ENCODE measurements around the gene ARGLU1.
A peak's percentile ranks its signal among the peaks of the same experiment; 100 is the strongest.
"Not testable (repeated sequence)": the region's sequence is repeated elsewhere in the genome, so short reads cannot be mapped to it uniquely, and the experiment has no call there.

ARGLU1 gene, protein sequence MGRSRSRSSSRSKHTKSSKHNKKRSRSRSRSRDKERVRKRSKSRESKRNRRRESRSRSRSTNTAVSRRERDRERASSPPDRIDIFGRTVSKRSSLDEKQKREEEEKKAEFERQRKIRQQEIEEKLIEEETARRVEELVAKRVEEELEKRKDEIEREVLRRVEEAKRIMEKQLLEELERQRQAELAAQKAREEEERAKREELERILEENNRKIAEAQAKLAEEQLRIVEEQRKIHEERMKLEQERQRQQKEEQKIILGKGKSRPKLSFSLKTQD

DNA sequence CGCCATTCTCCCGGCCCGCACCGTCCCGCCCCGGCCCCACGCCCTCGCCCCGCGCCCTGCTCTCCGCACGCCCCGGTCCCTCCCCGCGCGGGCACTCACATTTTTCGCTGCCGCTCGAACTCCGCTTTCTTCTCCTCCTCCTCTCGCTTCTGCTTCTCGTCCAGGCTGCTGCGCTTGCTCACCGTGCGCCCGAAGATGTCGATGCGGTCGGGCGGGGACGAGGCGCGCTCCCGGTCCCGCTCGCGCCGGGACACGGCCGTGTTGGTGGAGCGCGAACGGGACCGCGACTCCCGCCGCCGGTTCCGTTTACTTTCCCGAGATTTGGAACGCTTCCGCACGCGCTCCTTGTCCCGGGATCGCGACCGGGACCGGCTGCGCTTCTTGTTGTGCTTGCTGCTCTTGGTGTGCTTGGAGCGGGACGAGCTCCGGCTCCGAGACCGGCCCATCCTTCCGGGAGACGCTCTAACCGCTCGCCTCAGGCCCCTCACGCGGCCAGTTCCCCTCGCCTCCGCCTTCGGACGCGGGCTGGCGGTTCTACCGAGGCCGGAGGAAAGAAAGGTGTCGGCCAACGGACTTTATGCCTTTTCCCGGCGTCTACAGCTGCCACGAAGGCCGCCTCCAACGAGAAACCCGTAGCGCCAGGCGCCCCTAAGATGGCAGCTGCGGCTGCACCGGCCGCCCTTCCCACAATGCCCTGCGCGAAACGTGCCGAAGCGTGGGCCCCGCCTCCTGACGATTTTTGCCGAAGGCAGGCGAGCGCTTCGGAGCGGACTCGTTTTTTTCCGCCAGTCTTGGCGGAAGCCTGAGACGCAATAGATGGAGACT lies at the start of gene ARGLU1:
TSS of gene ARGLU1 (minus strand) at position 664 of the 825 bp plus-strand sequence. CDS start at position 446, 218 bp downstream.
- DNase-seq (ENCODE audit: low spot score) = peak; percentile 92

DNA sequence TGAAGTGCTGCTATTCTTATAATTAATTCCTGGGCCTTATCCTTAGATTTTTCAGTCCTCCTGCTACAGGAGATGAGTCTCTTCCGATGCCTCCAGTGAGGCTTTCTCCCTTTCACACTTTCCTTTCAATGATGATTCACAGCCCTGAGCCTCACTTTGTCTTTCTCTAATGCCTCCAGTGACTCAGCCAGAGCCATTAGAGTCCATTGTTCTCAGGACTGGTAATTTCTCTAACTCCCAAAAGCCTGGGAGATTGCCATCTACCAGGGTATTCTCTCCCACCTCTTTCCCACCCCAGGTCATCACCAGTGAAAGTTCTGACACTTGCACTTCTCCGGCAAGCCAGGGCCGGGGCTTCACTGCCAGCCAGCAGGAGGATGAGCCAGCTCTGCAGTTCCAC lies 49.6 kb upstream of the ARGLU1 start:
- peak; percentile 42 for DNase-seq (ENCODE audit: low spot score)

DNA sequence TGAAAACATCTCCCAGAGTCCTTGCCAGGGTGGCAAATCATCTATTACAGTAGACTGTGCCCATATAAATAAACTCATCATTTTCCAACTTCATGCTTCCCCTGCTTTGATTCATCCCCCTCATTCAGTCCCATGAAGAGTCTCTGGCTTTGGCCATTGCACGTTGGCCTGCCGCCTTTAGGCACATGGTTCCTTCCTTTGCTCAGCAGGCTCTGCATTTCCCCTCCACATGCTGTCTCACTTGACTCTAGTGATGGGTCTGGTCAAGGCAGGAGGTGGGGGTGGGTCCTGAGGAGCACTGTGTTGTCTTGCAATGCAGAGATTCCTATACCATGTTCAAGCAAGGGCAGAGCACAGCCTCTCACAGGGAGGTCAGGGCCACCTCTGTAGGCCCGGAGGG lies 48.8 kb upstream of the ARGLU1 start:
- no peak for DNase-seq (ENCODE audit: low spot score)

DNA sequence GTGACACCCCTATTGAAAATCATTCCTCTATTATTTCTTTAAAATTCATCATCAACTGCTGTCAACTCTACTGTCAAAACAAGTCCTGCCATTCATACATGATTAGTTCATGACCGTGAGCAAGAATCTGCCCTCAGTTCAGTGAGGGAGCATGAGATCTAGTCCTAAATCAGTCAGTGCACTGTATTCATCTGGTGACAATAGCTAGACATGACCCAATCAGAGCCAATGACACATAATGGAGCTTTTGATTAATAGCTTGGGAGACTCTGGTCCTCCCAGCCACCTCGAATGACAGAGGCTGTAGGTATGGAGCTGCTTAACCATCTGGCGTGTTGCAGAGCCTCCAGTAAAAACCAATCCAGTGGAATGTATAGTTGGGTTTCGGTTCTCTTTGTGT lies 46.9 kb upstream of the ARGLU1 start:
- DNase-seq (ENCODE audit: low spot score) = no peak

DNA sequence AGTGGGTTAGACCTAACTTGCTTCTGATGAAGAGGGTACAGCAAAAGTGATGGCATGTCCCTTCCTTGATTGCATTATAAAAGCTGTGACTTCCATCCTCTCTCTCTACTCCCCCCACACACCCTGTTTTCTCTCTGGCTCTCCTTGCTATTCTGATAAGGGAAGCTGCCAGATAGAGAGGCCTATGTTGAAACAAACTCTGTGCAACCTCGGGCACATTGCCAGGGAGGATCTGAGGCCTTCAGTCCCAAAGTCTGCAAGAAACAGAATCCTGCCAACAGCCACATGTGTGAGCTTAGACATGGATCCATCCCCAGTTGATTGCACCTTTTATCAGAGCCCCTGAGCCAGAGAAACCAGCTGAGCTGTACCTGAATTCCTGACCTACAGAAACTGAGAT lies 44.8 kb upstream of the ARGLU1 start:
- DNase-seq (ENCODE audit: low spot score) = no peak

DNA sequence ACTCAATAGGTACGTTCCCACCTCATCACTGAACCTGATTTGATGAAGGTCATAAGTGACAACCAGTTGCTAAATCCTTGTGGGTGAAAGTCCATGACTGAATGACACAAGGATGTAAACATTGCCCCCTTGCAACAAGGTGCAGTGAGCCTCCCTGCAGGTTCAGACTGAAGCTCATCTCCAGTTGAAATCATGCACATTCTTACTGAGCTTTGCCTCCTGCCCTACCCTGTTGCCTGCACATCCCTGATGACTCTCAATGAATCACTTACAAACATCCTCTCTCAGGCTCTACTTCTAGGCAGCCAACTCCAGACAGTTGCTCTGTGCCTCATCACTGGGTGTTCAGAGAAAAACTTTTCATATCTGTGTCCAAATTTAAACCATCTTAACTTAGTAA lies 42.5 kb upstream of the ARGLU1 start:
- DNase-seq (ENCODE audit: low spot score) = peak; percentile 65

DNA sequence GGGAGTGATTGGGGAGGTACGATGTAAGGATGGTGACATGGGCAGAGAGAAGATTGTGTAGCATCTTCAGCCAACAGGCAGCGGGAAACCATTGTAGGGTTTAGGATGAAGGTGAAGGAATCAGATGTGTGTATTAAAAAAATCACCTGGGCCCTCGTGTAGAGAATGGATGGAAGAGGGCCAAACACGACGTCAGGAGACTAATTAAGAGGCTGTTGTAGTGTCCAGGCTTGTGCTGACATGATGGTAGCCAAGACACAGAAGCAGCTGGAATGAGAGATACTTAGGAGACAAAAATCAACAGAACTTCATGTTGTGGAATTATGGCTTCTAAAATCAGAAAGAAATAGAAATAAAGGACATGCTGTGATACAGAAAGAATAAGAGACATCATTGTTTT lies 41.2 kb upstream of the ARGLU1 start:
- no peak for DNase-seq (ENCODE audit: low spot score)

DNA sequence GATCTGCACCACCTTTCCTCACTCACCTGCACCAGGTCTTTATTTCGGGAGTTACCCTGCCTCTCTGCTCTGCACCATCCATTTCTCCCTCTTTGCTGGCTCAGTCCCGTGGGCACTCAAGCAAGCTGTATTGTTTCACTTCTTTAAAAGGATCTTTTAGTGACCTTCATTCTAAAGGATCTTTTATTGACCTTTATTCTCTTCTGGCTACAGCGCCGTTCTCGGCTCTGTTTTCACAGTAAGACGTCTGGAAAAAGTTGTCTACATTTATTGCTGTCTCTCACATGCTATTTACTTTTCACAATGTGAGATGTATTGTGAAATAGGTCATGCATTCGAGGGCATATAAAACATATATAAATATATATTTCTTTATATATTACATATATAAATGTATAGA lies 35.6 kb upstream of the ARGLU1 start:
- DNase-seq (ENCODE audit: low spot score) = no peak

DNA sequence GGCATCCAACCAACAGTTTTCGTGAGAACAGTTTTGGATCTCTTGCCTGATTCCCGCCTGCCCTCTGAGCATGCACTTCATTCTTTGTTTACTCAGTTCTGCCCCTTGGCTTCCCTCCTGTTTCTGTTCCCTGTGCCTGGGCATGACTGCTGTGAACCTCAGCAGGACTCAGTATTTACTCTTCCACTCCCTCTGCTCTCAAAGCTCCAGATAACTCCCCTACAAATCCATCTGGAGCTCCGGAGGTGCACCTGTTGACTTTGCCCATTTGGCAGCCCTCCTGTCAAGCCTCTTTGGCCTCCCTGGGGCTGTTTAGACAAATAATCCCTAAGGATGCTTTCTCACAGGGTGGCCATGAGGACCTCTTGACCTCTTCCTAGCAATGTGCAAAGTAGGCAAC lies 34.2 kb upstream of the ARGLU1 start:
- DNase-seq (ENCODE audit: low spot score) = no peak

DNA sequence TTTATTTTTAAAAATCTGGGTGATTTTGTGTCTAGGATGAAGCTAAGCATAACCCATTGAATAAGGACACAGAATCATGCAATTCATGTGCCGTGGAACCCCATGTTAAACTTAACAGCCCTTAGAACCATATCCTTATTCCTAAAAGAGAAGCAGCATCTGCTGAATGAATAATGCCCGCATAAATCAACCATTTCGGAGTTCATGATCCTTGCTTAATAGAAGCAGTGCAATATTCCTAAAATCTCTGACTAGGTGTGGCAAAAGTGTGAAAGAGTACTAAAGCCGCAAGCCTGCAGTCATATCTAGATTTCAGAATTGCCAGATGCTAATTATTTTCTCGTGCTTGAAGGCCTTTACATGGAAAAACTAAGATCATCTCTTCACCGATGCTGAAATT lies 33.6 kb upstream of the ARGLU1 start:
- DNase-seq (ENCODE audit: low spot score) = no peak

DNA sequence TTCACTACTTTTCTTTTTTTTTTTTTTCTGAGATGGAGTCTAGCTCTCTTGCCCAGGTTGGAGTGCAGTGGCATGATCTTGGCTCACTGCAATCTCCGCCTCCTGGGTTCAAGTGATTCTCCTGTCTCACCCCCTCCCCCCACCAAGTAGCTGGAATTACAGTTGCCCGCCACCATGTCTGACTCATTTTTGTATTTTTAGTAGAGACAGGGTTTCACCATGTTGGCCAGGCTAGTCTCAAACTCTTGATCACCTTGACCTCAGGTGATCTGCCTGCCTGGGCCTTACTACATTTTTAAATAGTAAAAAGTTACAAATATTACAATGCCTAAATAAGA lies 32.8 kb upstream of the ARGLU1 start:
- not testable (repeated sequence) for DNase-seq (ENCODE audit: low spot score)

DNA sequence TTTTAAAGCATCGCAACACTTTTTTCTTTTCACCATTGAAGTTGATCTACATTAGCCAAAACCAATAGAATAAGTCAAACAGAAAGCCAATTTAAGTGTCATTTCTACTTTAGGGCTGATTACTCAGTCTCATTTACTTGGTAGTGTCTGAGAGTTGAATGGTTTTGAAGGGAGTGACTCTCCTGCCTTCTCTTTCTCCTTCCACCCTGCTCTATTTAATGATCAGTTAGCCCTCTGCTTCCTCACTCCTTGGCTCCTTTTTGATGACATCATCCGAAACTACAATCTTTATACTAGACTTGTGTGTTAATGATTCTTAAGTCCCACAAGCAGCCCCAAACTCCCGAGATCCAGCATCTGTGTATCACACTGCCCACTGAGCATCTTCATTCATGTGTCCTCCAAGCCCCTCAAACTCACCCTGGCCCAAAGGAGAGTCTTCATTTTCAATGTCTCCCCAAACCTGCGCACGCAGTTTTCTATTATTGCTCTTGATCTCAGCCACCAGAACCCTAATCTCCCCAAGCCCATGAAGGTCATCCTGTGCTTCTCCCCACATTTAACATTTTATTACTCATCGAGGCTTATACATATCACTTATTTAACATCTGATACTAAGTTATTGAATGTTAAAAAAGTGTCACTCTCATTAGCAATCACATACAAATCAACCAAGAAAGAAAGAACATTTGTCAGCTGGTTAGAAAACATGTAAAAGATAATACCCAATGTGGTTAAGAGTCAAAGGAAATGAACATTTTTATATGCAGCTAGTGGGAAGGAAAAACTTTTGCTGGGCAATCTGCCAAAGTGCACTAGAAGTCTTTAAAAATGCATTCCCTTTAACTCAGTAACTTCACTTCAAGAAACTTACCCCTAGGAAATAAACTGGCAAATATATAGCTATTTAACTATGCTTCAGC lies 32.2 kb upstream of the ARGLU1 start:
- no peak for DNase-seq (ENCODE audit: low spot score)

DNA sequence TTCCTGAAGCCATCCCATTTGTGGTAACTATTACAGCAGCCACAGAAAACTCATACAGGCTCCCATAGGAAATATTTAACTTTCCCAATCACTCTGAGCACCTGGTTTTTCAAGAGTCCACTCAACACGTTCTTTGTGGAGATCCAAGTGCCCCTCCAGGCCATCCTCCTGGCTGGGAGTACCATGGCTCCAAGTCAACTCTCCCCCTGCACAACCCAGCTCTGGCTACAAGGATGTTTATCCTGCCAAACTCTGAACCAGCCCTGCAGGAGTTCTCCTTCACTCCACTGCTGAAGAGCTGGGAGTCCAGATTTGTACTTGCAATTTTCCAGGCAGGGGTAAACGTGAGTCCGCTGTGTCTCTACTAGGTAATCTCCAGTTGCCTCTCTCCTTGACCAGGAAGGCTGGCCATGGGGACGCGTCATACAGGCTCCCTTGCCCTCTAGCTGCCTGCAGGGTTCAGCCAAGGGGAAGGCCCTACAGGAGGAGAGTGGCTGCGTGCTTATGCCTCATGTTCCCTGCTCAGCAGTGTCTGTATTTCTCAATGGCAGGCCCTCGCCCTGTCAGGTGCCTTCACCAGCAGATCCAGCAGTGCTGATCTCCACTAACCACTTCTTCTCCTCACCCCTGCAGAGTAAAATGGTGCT lies 29.9 kb upstream of the ARGLU1 start:
- DNase-seq (ENCODE audit: low spot score) = no peak

DNA sequence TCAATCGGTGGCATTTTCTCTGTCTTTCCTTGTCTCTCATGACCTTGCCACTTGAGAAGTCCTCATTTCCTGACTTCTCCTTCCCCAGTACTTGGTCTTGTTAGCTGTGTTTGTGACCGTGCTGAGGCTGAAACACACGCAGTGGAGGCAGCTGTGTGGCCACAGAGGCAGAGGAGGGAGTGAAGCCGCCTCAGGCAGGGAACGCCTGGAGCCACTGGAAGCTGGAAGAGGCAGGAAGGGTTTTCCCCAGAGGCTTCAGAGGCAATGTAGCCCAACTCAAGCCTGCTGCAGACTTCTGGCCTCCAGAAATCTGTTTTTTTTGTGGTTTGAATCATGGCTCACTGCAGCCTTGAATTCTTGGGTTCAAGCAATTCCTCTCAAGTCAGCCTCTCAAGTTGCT lies 29.2 kb upstream of the ARGLU1 start:
- DNase-seq (ENCODE audit: low spot score) = no peak

DNA sequence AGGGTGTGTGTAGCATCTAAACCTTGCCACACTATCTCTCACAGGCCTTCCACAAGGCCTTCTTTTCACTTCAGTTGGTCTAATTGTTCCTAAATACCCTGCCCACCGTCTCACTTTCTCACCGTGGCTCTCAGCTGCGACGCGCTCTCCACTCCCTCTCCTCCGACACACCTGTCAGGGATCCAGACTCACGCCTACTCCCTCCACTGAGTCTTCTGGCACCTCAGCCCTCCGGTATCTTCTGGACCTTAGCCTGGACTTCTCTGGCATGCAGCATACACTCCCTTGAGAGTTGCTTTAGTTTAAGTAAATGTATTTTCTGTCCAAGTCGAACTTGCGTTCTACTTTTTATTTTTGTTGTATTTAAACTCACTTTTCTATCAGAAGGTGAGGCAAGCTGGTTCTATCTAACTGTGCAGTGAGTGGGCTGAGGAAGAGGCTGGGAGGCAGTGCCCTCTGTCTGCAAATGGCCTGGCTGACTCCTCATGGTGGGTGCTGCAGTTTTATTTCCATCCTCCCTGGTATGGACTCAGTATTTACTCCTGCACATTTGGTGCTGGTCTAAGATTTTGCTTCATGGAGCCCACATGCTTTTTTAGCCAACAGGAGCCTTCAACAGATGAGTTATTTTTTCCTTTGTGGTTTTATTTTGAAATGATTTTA lies 28.5 kb upstream of the ARGLU1 start:
- no peak for DNase-seq (ENCODE audit: low spot score)

DNA sequence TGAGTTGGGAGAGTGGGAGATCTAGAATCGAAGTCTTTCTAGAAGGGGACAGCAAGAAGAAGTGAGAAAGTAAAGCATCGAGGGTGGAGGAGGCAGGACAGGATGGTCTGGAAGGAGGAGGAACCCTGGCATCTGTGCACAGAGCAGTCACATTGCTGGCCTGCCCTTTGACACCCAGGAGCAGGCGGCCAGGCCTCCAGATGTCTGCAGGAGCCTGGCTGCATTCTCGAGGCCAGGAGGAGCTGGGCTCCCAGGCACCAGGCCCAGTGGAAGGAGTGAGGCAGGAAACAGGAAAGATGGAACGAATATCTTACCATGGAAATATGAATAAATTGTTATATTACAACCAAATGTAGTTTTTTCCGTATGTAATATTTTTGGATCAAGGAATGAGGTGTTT lies 27.7 kb upstream of the ARGLU1 start:
- no peak for DNase-seq (ENCODE audit: low spot score)

DNA sequence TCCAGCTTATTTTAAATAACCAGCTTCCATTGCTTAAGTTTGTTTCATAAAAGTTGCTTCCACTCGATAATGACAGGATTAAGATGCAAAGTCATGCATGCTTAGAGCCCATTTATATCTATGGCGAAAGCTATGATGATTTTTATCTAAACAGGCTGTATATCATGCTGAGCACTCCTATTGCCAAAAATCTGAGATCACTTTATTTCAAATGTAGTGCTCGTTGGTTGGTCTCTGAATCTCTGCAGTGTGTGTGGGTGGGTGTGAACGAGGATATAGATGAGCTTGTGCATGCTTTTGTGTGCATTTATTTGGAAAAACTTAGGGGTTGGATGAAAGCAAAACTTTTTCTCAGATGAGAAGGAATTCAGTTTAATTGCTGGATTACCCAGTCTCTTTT lies 27.0 kb upstream of the ARGLU1 start:
- no peak for DNase-seq (ENCODE audit: low spot score)

DNA sequence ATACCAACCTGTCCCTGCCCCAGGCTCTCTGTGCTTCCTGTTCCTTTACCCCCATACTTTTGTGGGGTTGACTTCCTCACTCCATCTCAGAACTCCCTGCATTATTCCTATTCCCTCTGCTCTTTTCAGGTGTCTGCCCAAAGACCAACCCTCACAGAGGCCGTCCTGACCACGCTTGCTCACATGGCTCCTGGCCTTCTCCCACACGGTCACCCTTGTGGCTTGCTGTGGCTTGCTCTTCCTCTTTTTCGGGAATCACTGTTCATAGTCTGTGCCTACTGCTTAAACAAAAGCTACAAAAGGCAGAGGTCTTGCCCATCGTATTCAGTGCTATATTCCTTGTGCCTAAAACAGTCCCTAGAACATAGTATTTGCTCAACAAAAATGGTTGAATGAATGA lies 25.2 kb upstream of the ARGLU1 start:
- no peak for DNase-seq (ENCODE audit: low spot score)

DNA sequence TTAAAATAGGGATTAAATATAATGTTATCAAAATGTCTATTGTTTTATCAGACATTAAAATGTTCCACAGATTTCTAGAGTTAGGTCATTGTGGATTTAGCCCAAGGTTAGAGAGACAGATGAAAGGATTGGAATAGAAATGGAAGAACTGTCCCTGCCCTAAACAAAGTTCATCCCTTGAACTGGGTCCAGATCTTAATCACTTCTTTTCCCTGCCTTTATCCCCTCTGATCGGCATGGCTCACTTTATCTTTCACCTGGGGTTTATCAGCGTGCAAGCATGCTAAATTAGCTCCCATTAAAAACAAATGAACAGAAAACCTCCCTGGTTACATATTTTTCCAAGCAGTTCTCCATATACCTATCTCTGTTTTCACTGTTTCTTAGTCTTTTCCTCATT lies 23.4 kb upstream of the ARGLU1 start:
- DNase-seq (ENCODE audit: low spot score) = no peak

DNA sequence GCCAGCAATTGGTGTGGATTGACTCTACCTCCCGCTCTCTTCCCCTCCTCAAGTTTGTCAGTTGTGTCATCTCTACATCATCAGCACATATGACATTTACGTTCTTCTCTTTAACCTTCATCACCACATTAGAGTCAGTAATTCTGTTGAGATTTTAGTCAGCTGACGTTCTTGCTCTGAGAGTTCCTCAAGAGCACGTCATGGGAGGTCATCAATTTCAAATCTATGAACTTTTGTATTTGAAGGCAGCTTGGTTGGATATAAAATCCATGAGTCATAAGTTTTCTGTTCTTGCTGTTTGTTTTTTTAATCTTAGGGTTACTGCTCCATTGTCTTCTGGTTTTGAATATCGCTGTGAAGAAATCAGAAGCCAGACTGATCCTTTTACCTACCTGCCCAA lies 21.8 kb upstream of the ARGLU1 start:
- no peak for DNase-seq (ENCODE audit: low spot score)

DNA sequence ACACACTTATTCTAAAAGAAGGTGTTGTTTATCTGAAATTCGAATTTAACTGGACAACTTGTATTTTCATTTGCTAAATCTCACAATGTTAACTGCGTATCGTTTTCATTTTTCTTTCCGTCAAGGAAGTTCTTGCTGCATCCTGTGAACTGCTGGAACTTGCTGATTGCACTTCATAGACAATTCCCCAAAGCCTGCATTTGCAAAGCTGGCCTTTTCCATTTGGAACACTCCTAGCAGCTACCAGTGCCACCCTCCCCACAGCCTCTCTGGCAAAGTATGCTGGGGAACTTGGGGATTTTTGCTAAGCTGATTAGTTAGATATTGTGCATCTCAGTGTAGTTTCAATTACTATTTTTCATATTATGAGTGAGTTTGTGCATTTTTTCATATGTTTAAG lies 20.4 kb upstream of the ARGLU1 start:
- DNase-seq (ENCODE audit: low spot score) = no peak

DNA sequence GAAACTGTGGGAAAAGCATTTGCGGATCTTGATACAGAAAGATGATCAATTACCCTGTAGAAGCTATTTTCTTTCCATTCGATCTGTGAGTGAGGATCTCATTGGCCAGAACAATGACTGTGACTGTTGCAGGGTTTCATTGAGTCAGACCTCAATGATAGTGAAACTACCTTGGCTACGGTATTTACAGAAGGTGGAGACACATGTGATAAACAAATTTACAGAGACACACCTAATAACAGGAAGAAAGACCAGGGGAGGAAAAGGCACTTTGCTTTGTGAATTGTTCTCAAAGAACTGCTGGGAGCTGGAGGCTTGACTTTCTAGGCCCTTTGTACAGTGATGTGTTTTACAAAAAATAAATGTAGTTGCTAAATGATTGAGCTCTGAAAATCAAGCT lies 19.9 kb upstream of the ARGLU1 start:
- DNase-seq (ENCODE audit: low spot score) = no peak

Data from RKO (cell line).